Stimulated activated CD8-positive, alpha-beta memory T cell treated with anti-CD3 and anti-CD28 coated beads, Interleukin-4, amount 100 ng/mL, for 24 hours (primary cell): ENCODE data around the gene SCAF4.

ENCODE experiments used
- DNase-seq: peaks from one replicate; pipeline ENCODE4 v3.0.0-alpha.2; 2020; ENCODE audit warnings: low read depth

The SCAF4 gene

GRCh38 chr21:31711326-31711725 lies 20.6 kb downstream of the SCAF4 start:
- no peak for DNase-seq

GRCh38 chr21:31710586-31710985 lies 21.3 kb downstream of the SCAF4 start:
- no peak for DNase-seq

GRCh38 chr21:31708541-31708940 lies 23.4 kb downstream of the SCAF4 start:
- no peak for DNase-seq

- DNase-seq = no peak
Measured at GRCh38 chr21:31707499-31707898, 24.4 kb downstream of the SCAF4 start.

GRCh38 chr21:31706562-31706961 lies 25.4 kb downstream of the SCAF4 start:
- no peak for DNase-seq

GRCh38 chr21:31700040-31700439 lies 31.9 kb downstream of the SCAF4 start:
- DNase-seq = no peak

GRCh38 chr21:31698461-31698860 lies 33.5 kb downstream of the SCAF4 start:
- DNase-seq = no peak

- DNase-seq = no peak
Measured at GRCh38 chr21:31696424-31696823, 35.5 kb downstream of the SCAF4 start.

GRCh38 chr21:31693222-31693621 lies 38.7 kb downstream of the SCAF4 start:
- DNase-seq = no peak

- DNase-seq = no peak
Measured at GRCh38 chr21:31688603-31689368, 43.1 kb downstream of the SCAF4 start.

GRCh38 chr21:31687108-31687507 lies 44.8 kb downstream of the SCAF4 start:
- DNase-seq = no peak

- no peak for DNase-seq
Measured at GRCh38 chr21:31686272-31686915, 45.5 kb downstream of the SCAF4 start.

- DNase-seq = no peak
Measured at GRCh38 chr21:31684918-31685317, 47.0 kb downstream of the SCAF4 start.

GRCh38 chr21:31683029-31683428 lies 48.9 kb downstream of the SCAF4 start:
- DNase-seq = no peak

GRCh38 chr21:31682620-31683019 lies 49.3 kb downstream of the SCAF4 start:
- DNase-seq = no peak

GRCh38 chr21:31678478-31678877 lies 53.4 kb downstream of the SCAF4 start:
- no peak for DNase-seq

- no peak for DNase-seq
Measured at GRCh38 chr21:31677047-31677446, 54.9 kb downstream of the SCAF4 start.

GRCh38 chr21:31675960-31676359 lies 56.0 kb downstream of the SCAF4 start:
- no peak for DNase-seq

- no peak for DNase-seq
Measured at GRCh38 chr21:31675318-31675717, 56.6 kb downstream of the SCAF4 start.

- no peak for DNase-seq
Measured at GRCh38 chr21:31673321-31673912, 58.5 kb downstream of the SCAF4 start.

- DNase-seq = no peak
Measured at GRCh38 chr21:31671931-31672330, 60.0 kb downstream of the SCAF4 start.

- no peak for DNase-seq
Measured at GRCh38 chr21:31671146-31671716, 60.7 kb downstream of the SCAF4 start.

GRCh38 chr21:31670070-31670469 lies 61.8 kb downstream of the SCAF4 start:
- no peak for DNase-seq
